ENCODE measurements around the gene ECI1.

Gene ECI1

DNA sequence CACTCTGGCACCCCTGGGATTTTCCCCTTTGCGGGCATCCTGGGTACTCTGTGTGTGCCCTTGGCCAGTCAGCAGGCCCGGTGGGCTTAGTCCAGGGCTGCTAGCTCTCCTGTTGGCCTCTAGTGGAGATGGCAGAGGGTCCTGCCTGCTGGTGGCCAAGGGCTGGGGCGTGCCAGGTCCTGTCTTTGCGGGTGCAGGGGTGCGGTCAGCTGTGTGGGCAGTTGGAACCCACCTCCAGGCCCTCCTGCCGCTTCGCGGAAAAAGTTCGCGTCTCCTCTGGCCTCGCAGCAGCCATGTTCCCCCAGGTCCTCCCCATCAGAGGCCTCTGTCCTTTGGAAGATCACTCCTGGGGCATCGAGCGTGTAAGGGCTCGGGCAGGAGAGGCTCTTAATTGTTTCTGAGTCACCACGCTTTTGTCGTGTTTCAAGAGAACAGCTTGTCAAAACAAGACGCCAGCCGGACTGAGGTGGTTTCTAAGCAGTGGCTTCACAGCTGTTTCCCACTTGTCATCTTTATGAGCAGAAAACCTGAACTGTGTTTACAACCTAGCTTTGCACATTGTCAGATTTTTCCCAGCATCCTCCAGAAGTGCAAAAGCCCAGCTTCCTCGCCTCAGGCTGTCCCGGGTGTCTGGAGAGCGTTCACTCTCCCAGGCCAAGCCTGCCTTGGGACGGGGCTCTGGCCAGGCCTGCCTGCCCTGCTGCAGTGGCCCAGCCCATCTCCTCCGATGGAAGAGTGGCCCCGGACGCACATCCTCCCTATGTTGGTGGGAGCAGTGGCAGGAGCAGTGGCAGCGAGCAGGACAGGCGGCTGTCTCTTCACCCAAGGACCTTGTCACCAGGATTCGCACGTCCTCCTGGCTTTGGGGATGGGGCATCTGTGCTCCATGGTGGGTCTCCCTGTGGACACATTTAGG, 20.1 kb downstream of the ECI1 start:
- TF ChIP-seq, protein P1, sequence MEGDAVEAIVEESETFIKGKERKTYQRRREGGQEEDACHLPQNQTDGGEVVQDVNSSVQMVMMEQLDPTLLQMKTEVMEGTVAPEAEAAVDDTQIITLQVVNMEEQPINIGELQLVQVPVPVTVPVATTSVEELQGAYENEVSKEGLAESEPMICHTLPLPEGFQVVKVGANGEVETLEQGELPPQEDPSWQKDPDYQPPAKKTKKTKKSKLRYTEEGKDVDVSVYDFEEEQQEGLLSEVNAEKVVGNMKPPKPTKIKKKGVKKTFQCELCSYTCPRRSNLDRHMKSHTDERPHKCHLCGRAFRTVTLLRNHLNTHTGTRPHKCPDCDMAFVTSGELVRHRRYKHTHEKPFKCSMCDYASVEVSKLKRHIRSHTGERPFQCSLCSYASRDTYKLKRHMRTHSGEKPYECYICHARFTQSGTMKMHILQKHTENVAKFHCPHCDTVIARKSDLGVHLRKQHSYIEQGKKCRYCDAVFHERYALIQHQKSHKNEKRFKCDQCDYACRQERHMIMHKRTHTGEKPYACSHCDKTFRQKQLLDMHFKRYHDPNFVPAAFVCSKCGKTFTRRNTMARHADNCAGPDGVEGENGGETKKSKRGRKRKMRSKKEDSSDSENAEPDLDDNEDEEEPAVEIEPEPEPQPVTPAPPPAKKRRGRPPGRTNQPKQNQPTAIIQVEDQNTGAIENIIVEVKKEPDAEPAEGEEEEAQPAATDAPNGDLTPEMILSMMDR (IDR thresholded peaks at IDR 0.05; ENCODE audit: low read depth, low read length, missing control alignments), result no peak
- DNase-seq (ENCODE audit: extremely low read depth, low read depth), result no peak
- no peak overlapping the region for H3K4me3 ChIP-seq (replicated peaks; ENCODE audit: low read depth, low read length)

DNA sequence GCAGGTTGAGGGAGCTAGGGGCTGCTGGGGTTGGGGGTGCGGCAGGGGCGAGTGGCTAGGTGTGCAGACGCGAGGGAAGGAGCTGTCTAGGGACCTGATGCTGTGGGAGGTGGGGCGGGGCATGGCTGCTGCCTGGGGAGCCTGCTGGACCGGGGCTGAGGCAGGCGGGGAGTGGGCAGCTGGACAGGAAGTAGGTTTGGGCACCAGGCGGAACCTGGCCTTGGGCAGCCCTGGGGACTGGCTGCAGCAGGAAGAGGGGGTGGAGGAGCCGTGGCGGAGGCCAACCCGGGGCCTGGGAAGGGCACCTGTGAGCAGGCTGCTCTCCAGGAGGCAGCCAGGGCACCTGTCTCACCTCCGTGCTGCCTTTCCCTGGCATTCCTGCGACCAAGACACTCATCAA, 21.0 kb downstream of the ECI1 start:
- DNase-seq (ENCODE audit: extremely low read depth, low read depth), result no peak
- H3K4me3 ChIP-seq (replicated peaks; ENCODE audit: low read depth, low read length), result no peak overlapping the region
- TF ChIP-seq, protein P1 (IDR thresholded peaks at IDR 0.05; ENCODE audit: low read depth, low read length, missing control alignments), result no peak

DNA sequence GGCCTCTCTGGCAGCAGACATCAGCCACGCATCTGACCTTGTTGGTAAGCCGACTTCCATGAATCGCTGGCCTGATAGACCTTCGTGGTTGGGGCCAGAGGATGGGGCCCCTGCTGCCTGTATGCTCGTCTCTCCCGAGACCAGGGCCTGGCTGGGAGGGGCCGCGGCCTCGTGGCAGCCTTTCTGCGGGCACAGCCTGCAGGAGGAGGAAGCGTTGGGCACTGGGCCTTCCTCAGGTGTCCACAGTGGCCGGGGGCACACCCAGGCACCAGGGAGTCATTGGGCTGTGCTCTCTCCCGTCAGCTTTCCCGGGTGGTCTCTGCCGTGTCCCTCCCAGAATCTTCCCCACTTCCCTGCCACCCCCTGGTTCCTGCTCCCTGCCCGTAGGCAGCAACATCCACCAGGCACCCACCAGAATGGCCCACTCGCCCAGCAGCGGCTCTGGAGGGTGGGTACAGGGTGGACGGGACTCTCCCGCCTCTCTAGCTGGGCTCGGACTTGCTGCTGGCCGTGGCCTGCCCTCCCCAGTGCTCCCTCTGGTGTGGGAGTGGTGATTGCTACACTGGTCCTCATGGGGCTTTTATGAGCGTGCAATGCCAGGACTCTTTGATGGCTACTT, 21.6 kb downstream of the ECI1 start:
- DNase-seq (ENCODE audit: extremely low read depth, low read depth), result no peak
- H3K4me3 ChIP-seq (replicated peaks; ENCODE audit: low read depth, low read length), result no peak overlapping the region
- TF ChIP-seq, protein P1 (IDR thresholded peaks at IDR 0.05; ENCODE audit: low read depth, low read length, missing control alignments), result no peak

DNA sequence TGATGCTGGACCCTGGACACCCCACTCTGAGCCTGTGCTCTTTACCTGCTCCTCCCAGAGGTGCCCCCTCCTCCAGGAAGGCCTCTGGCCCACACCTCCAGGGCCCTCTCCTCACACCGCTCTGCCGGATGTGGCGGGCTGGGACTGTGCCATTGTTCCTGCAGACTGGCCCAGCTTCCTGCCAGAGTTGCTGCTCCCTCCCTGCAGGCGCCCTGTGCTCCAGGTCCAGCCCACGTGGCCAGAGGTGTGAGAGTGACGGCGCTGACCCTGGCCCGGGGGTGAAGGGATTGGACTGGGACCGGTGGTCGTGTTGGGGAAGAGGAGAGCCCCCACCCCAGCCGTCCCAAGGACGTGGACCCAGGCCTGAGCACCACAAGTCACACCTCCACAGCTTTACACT, 22.3 kb downstream of the ECI1 start:
- TF ChIP-seq, protein P1 (IDR thresholded peaks at IDR 0.05; ENCODE audit: low read depth, low read length, missing control alignments), result no peak
- DNase-seq (ENCODE audit: extremely low read depth, low read depth), result no peak
- no peak overlapping the region for H3K4me3 ChIP-seq (replicated peaks; ENCODE audit: low read depth, low read length)

- DNase-seq (ENCODE audit: extremely low read depth, low read depth), result no peak
- TF ChIP-seq, protein P1 (IDR thresholded peaks at IDR 0.05; ENCODE audit: low read depth, low read length, missing control alignments), result no peak
- H3K4me3 ChIP-seq (replicated peaks; ENCODE audit: low read depth, low read length), result no peak overlapping the region
Measured at GRCh38 chr16:2228161-2228824, 23.1 kb downstream of the ECI1 start.

- DNase-seq (ENCODE audit: extremely low read depth, low read depth), result no peak
- H3K4me3 ChIP-seq (replicated peaks; ENCODE audit: low read depth, low read length), result no peak overlapping the region
- TF ChIP-seq, protein P1 (IDR thresholded peaks at IDR 0.05; ENCODE audit: low read depth, low read length, missing control alignments), result no peak
Measured at GRCh38 chr16:2226918-2227317, 24.5 kb downstream of the ECI1 start.

All from HFF-Myc (cell line).